HL-60 (cell line): ENCODE data around the gene LSM4.

Source experiments
- CTCF ChIP-seq: IDR thresholded peaks from one replicate; pipeline ENCODE4 v1.5.1; 2011; ENCODE audit warnings: low read length, control low read depth, inconsistent platforms; ENCODE audit not compliant: insufficient read depth
- POLR2AphosphoS5 ChIP-seq: IDR thresholded peaks from 2 replicates; pipeline ENCODE4 v1.6.1; 2012; ENCODE audit warnings: low read depth
- TF ChIP-seq, protein P1 (sequence below): IDR thresholded peaks from 2 replicates; pipeline ENCODE4 v1.6.1; 2012; ENCODE audit warnings: low read depth; ENCODE audit not compliant: insufficient replicate concordance

DNA sequence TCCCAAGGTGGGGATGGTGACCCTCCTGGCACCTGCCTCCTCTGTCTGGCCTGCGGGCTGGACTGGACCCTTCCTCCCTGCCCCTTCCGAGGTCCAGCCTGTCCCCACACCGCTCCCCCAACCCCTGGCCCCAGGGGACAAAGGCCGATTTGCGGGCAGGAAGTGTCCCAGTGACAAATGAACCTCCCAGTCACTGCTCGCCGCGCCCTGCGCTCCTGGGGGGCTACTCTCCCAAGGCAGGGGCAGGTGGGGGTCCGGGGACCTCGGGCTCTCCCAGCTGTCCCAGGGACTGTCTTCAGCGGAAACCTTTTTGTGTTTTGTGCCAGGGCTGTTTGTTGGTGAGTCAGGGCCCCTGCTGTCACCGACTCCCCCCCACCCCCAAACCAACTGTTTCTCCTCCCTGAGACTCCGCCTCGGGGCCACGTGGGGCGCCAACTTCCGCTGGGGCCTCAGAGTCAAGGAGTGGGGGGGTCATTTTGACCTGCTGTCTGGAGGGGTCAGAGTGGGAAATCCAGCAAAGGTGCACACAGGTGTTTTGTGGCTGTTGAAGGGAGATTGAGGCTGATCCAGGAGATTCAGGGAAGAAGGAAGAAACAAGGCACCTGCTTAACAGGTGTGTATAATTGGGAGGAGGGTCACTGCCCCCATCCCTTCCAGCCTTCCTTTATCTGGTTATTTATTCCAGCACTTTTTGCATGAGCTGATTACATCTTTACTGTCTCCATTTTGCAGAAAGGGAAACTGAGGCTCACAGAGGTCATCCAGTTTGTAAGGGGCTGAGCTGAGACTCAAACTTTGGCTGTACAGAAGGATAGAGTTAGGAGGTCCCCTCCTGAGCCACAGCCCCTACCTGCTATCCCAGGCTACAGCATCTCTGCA, 18.4 kb upstream of the LSM4 start:
- no peak for TF ChIP-seq CTCF
- TF ChIP-seq POLR2AphosphoS5 = no peak
- TF ChIP-seq, protein P1, sequence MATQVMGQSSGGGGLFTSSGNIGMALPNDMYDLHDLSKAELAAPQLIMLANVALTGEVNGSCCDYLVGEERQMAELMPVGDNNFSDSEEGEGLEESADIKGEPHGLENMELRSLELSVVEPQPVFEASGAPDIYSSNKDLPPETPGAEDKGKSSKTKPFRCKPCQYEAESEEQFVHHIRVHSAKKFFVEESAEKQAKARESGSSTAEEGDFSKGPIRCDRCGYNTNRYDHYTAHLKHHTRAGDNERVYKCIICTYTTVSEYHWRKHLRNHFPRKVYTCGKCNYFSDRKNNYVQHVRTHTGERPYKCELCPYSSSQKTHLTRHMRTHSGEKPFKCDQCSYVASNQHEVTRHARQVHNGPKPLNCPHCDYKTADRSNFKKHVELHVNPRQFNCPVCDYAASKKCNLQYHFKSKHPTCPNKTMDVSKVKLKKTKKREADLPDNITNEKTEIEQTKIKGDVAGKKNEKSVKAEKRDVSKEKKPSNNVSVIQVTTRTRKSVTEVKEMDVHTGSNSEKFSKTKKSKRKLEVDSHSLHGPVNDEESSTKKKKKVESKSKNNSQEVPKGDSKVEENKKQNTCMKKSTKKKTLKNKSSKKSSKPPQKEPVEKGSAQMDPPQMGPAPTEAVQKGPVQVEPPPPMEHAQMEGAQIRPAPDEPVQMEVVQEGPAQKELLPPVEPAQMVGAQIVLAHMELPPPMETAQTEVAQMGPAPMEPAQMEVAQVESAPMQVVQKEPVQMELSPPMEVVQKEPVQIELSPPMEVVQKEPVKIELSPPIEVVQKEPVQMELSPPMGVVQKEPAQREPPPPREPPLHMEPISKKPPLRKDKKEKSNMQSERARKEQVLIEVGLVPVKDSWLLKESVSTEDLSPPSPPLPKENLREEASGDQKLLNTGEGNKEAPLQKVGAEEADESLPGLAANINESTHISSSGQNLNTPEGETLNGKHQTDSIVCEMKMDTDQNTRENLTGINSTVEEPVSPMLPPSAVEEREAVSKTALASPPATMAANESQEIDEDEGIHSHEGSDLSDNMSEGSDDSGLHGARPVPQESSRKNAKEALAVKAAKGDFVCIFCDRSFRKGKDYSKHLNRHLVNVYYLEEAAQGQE = no peak
